GM12878 (cell line): Measurements from ENCODE around the gene KRTAP13-1. TPM values are rescaled to one million over a fixed set of nuclear protein-coding genes. Genes with fewer than 3 reads are reported as not detected.

ENCODE experiments used
- ATAC-seq: fragments of 200-7000 bp; cut with Tn5 transposase; 3 replicates; pipeline ENCODE4 v1.9.1; 2020; ENCODE audit warnings: mild to moderate bottlenecking, moderate library complexity
- BruUV-seq: library from RNA; stranded (reverse); fragments of 400-500 nt; replicated peaks from 2 replicates; lab custom pipeline; 2021; lab: Mats Ljungman, UMichigan
- CTCF ChIA-PET: fragments of 300-600 bp; sonication (Branson Sonifier 250); formaldehyde crosslinking; extraction: SDS; loops from one replicate; lab custom pipeline; 2021; ENCODE audit warnings: inconsistent platforms; lab: Yijun Ruan, JAX
- POLR2A ChIA-PET: fragments of 350-600 bp; formaldehyde crosslinking; extraction: SDS; loops from one replicate; lab custom pipeline; 2021; ENCODE audit warnings: inconsistent platforms; lab: Charles Lee
- RAD21 ChIA-PET: fragments of 300-600 bp; sonication (Branson Sonifier 250); formaldehyde crosslinking; loops from one replicate; lab custom pipeline; 2023; ENCODE audit warnings: antibody characterized with exemption; ENCODE audit not compliant: unreplicated experiment; lab: Charles Lee
- SMC1A ChIA-PET: fragments of 300-600 bp; sonication (Branson Sonifier 250); formaldehyde crosslinking; loops from one replicate; lab custom pipeline; 2023; ENCODE audit not compliant: unreplicated experiment, uncharacterized antibody; lab: Charles Lee
- DNase-seq: peaks from one replicate; pipeline ENCODE4 v3.0.0-alpha.2; 2011; ENCODE audit warnings: low read depth, low spot score
- FAIRE-seq: peaks from 3 replicates; lab custom pipeline; 2011; peaks lifted over from hg19 to GRCh38; lab: Jason Lieb, UNC
- H2AFZ ChIP-seq: 2 replicates; pipeline ENCODE4 v1.6.0; 2011; ENCODE audit warnings: low read depth, low read length, control low read depth; ENCODE audit not compliant: control insufficient read depth
- H3K27ac ChIP-seq: 2 replicates; pipeline ENCODE4 v1.5.1; 2011; ENCODE audit warnings: control low read depth; ENCODE audit not compliant: control insufficient read depth, insufficient read depth
- H3K27me3 ChIP-seq, 2 experiments: replicated peaks in 1 of 2; 2 replicates each; pipeline versions ENCODE4 v1.6.0 to v1.6.1; 2011; ENCODE audit warnings: low read length in 1 of 2; ENCODE audit not compliant: control insufficient read depth in 2 of 2, insufficient read depth in 2 of 2
- H3K36me3 ChIP-seq, 2 experiments: 2 replicates each; pipeline ENCODE4 v1.5.1; 2011; ENCODE audit warnings: low read length in 1 of 2; ENCODE audit not compliant: control insufficient read depth in 2 of 2, insufficient read depth in 2 of 2
- H3K4me1 ChIP-seq: 2 replicates; pipeline ENCODE4 v1.6.1; 2011; ENCODE audit warnings: mild to moderate bottlenecking, low read length, moderate library complexity, mixed read lengths; ENCODE audit not compliant: control insufficient read depth, insufficient read depth
- H3K4me2 ChIP-seq: 2 replicates; pipeline ENCODE4 v1.6.0; 2011; ENCODE audit warnings: control low read depth; ENCODE audit not compliant: control insufficient read depth, insufficient read depth
- H3K4me3 ChIP-seq: fragments of 200-600 bp; sonication (generic); 2 replicates; pipeline ENCODE4 v1.5.1; 2016
- H3K79me2 ChIP-seq: 2 replicates; pipeline ENCODE4 v1.6.0; 2011; ENCODE audit warnings: low read length; ENCODE audit not compliant: control insufficient read depth, insufficient read depth
- H3K9ac ChIP-seq: 2 replicates; pipeline ENCODE4 v1.8.0; 2011; ENCODE audit warnings: low read length, control low read depth, mixed read lengths; ENCODE audit not compliant: control insufficient read depth, insufficient read depth
- H3K9me3 ChIP-seq: replicated peaks from 3 replicates; pipeline ENCODE4 v1.5.1; 2011; ENCODE audit warnings: mild to moderate bottlenecking, low read length; ENCODE audit not compliant: control insufficient read depth, insufficient read depth
- H4K20me1 ChIP-seq: 2 replicates; pipeline ENCODE4 v1.6.0; 2011; ENCODE audit not compliant: control insufficient read depth, insufficient read depth
- NFXL1 ChIP-seq: fragments of 450-650 bp; IDR thresholded peaks from 2 replicates; pipeline ENCODE4 v1.6.1; 2017; ENCODE audit warnings: antibody characterized with exemption, mild to moderate bottlenecking, borderline replicate concordance
- NRF1 ChIP-seq: conservative IDR thresholded peaks from 2 replicates; pipeline ENCODE4 v1.6.1; 2011; ENCODE audit warnings: mild to moderate bottlenecking, low read depth, low read length, improper control_type of control experiment
- TCF3 ChIP-seq: IDR thresholded peaks from 2 replicates; pipeline ENCODE4 v1.6.1; 2012; ENCODE audit warnings: low read depth, mild to moderate bottlenecking, low read length, borderline replicate concordance; ENCODE audit not compliant: insufficient read depth
- WGBS: methylation state at CpG from one replicate; pipeline ENCODE4 v1.1.6; 2016; ENCODE audit warnings: low lambda C conversion rate; ENCODE audit not compliant: insufficient replicate concordance, insufficient coverage; ENCODE audit errors: missing lambda C conversion rate; 5-methylcytosine and 5-hydroxymethylcytosine counted together
- in situ Hi-C: fragments of 300-500 bp; cut with MboI; formaldehyde crosslinking; loops from 9 replicates; pipeline ENCODE4 v1.14.3; 2018; ENCODE audit warnings: mixed read lengths
- intact Hi-C: fragments of 100-400 bp; cut with micrococcal nuclease; formaldehyde crosslinking; loops from one replicate; pipeline ENCODE4 v1.14.2; 2022; ENCODE audit not compliant: unreplicated experiment
- microRNA-seq: library from miRNA; unstranded; fragments of <30 nt; microRNA quantifications from one replicate; pipeline ENCODE4, GENCODE V29; 2018
- polyA plus RNA-seq, 11 experiments: library from polyadenylated mRNA; depleted of rRNA in 4 of 11; unstranded in 6 of 11; stranded (reverse) in 5 of 11; fragments of >200 nt; fragmentation: Nextera tagmentation in 4 of 11; fragmentation: Illumina TruSeq in 1 of 11; extraction: Ambion mirVana in 4 of 11; extraction: Trizol in 1 of 11; gene quantifications; 1 replicate in 1 of 11; 2 replicates in 10 of 11; pipeline versions ENCODE4 v1.2.1 to v1.2.3, GENCODE V29; 2011 to 2016; ENCODE audit warnings: inconsistent platforms in 2 of 11, missing spikeins in 2 of 11, low read depth in 1 of 11
- small RNA-seq: library from RNA; depleted of rRNA; stranded (forward); fragments of <200 nt; gene quantifications from one replicate; pipeline ENCODE3, GENCODE V24; 2014
- total RNA-seq, 4 experiments: library from RNA; depleted of rRNA in 3 of 4; stranded (reverse); fragments of >200 nt in 3 of 4; fragmentation: Illumina TruSeq in 1 of 4; extraction: Trizol in 1 of 4; gene quantifications; 2 replicates each; pipeline versions ENCODE4 v1.2.1 to v1.2.3, GENCODE V29; 2013 to 2021
- TF ChIP-seq, protein P1 (sequence below): fragments of 450-650 bp; formaldehyde crosslinking; IDR thresholded peaks from 2 replicates; pipeline ENCODE4 v1.4.0; 2022; ENCODE audit warnings: mild to moderate bottlenecking, moderate library complexity

KRTAP13-1 gene
- total and polyA plus RNA-seq, 10 of the 15 experiments (the other 5 are each of a cell fraction or from before 2014, with no cell fraction given) = not detected

DNA sequence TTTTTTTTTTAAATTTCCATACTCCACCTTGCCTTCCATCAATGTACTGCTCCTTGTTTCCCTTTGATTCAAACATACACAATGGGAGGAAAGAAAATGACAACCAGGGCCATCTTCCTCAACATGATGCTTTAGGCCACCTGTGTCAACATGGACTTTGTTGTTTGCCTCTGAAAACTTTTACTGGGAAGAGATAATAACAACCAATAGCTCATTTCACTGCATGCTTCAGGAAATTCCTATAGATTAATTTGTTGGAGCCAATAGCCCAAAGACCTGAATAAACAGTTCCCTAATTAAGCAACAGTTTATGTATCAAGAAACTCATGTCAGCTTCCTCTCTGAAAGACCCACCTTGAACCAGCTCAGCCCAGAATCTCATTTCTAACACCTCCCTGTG is 47.4 kb downstream of the KRTAP13-1 start (continued):
- no peak for TF ChIP-seq NRF1
- TF ChIP-seq NFXL1 = no peak

DNA sequence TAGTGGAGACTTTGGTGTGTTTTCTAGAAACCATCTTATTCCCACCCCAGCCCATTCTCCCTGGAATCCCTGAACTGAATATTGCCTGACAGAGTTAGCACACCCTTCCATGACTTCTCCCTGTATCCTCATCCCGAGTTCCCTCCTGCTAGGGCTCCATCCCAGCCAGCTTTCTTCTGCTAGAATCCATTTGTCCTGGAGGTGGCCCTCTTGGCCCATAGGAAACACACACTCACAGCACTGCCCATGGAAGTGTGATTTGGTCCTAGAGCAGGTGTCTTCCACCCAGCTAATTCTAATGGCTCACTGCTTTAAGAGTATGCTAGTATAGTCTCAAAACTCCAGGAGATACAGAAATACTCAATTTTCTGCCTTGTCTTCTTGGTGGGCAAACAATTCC is 48.4 kb downstream of the KRTAP13-1 start:
- Histone ChIP-seq H2AFZ (no peak overlapping the region), H3K9me3 (no peaks in the 10 kb centered on the region), H3K9ac (no peak overlapping the region), H3K79me2 (no peaks in the 10 kb centered on the region), H3K4me1 (no peaks in the 10 kb centered on the region), H4K20me1 (no peaks in the 10 kb centered on the region), H3K36me3 (no peaks in the 10 kb centered on the region), H3K4me3 (no peak overlapping the region), H3K27ac (no peak overlapping the region), H3K4me2 (no peak overlapping the region), H3K27me3 (no peaks in the 10 kb centered on the region)
- no peak for FAIRE-seq
- no TSS peak for BruUV-seq
- SMC1A ChIA-PET = no interaction called here
- in situ Hi-C loops = no loop called here
- RAD21 ChIA-PET = no interaction called here
- WGBS = 0% methylated on average over 1 of the region's 1 CpG
- intact Hi-C loops = loop anchor here (10.0 kb wide), 1 partner anchor 61 kb away; the partner anchor contains the start of gene KRTAP19-5
- TF ChIP-seq, protein P1, sequence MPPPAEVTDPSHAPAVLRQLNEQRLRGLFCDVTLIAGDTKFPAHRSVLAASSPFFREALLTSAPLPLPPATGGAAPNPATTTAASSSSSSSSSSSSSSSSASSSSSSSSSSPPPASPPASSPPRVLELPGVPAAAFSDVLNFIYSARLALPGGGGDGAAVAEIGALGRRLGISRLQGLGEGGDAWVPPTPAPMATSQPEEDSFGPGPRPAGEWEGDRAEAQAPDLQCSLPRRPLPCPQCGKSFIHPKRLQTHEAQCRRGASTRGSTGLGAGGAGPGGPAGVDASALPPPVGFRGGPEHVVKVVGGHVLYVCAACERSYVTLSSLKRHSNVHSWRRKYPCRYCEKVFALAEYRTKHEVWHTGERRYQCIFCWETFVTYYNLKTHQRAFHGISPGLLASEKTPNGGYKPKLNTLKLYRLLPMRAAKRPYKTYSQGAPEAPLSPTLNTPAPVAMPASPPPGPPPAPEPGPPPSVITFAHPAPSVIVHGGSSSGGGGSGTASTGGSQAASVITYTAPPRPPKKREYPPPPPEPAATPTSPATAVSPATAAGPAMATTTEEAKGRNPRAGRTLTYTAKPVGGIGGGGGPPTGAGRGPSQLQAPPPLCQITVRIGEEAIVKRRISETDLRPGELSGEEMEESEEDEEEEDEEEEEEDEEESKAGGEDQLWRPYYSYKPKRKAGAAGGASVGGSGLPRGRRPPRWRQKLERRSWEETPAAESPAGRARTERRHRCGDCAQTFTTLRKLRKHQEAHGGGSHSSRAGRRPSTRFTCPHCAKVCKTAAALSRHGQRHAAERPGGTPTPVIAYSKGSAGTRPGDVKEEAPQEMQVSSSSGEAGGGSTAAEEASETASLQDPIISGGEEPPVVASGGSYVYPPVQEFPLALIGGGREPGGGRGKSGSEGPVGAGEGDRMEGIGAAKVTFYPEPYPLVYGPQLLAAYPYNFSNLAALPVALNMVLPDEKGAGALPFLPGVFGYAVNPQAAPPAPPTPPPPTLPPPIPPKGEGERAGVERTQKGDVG = no peak
- TF ChIP-seq TCF3 = no peak
- no peak for DNase-seq
- POLR2A ChIA-PET = no interaction called here
- ATAC-seq = no peak
- CTCF ChIA-PET = no interaction called here

Small RNAs within 50 kb of the gene (microRNA-seq; reads per million reads assigned to microRNA genes)
- not detected for gene MIR4327

Small RNAs within 50 kb of the gene (small RNA-seq; reads per million reads assigned to genes)
- gene KRTAP23-1 = not detected
- not detected for gene MIR4327

Other genes with a start within 250 kb of the KRTAP13-1 start
Only the 7 nearest of the 27 such genes appear.
- not detected in 2 replicates for gene KRTAP26-1, start 75.7 kb upstream of the KRTAP13-1 start, total RNA-seq (2014; rRNA removed)
- not detected in 2 replicates for gene KRTAP26-1, start 75.7 kb upstream of the KRTAP13-1 start, total RNA-seq (2014; rRNA removed; fragmentation: Illumina TruSeq; extraction: Trizol)
- not detected in 2 replicates for gene KRTAP26-1, start 75.7 kb upstream of the KRTAP13-1 start, total RNA-seq (2021)
- gene KRTAP26-1, start 75.7 kb upstream of the KRTAP13-1 start, polyA plus RNA-seq (2011; rRNA removed) = not detected in 2 replicates
- not detected in 2 replicates for gene KRTAP26-1, start 75.7 kb upstream of the KRTAP13-1 start, polyA plus RNA-seq (2014; fragmentation: Illumina TruSeq; extraction: Trizol)
- gene KRTAP26-1, start 75.7 kb upstream of the KRTAP13-1 start, polyA plus RNA-seq (2014; fragmentation: Nextera tagmentation; extraction: Ambion mirVana) = not detected
- gene KRTAP26-1, start 75.7 kb upstream of the KRTAP13-1 start, polyA plus RNA-seq (2014; rRNA removed) = not detected in 2 replicates
- not detected for gene KRTAP26-1, start 75.7 kb upstream of the KRTAP13-1 start, polyA plus RNA-seq (2016; fragmentation: Nextera tagmentation; extraction: Ambion mirVana)
- gene KRTAP27-1, start 58.3 kb upstream of the KRTAP13-1 start, total RNA-seq (2014; rRNA removed) = not detected in 2 replicates
- gene KRTAP27-1, start 58.3 kb upstream of the KRTAP13-1 start, total RNA-seq (2014; rRNA removed; fragmentation: Illumina TruSeq; extraction: Trizol) = not detected in 2 replicates
- gene KRTAP27-1, start 58.3 kb upstream of the KRTAP13-1 start, total RNA-seq (2021) = not detected in 2 replicates
- not detected in 2 replicates for gene KRTAP27-1, start 58.3 kb upstream of the KRTAP13-1 start, polyA plus RNA-seq (2011; rRNA removed)
- gene KRTAP27-1, start 58.3 kb upstream of the KRTAP13-1 start, polyA plus RNA-seq (2014; fragmentation: Illumina TruSeq; extraction: Trizol) = not detected in 2 replicates
- gene KRTAP27-1, start 58.3 kb upstream of the KRTAP13-1 start, polyA plus RNA-seq (2014; fragmentation: Nextera tagmentation; extraction: Ambion mirVana) = not detected
- gene KRTAP27-1, start 58.3 kb upstream of the KRTAP13-1 start, polyA plus RNA-seq (2014; rRNA removed) = not detected in 2 replicates
- not detected for gene KRTAP27-1, start 58.3 kb upstream of the KRTAP13-1 start, polyA plus RNA-seq (2016; fragmentation: Nextera tagmentation; extraction: Ambion mirVana)
- not detected in 2 replicates for gene KRTAP23-1, start 47.4 kb upstream of the KRTAP13-1 start, total RNA-seq (2014; rRNA removed)
- not detected in 2 replicates for gene KRTAP23-1, start 47.4 kb upstream of the KRTAP13-1 start, total RNA-seq (2014; rRNA removed; fragmentation: Illumina TruSeq; extraction: Trizol)
- gene KRTAP23-1, start 47.4 kb upstream of the KRTAP13-1 start, total RNA-seq (2021) = not detected in 2 replicates
- not detected in 2 replicates for gene KRTAP23-1, start 47.4 kb upstream of the KRTAP13-1 start, polyA plus RNA-seq (2011; rRNA removed)
- not detected in 2 replicates for gene KRTAP23-1, start 47.4 kb upstream of the KRTAP13-1 start, polyA plus RNA-seq (2014; fragmentation: Illumina TruSeq; extraction: Trizol)
- not detected for gene KRTAP23-1, start 47.4 kb upstream of the KRTAP13-1 start, polyA plus RNA-seq (2014; fragmentation: Nextera tagmentation; extraction: Ambion mirVana)
- not detected in 2 replicates for gene KRTAP23-1, start 47.4 kb upstream of the KRTAP13-1 start, polyA plus RNA-seq (2014; rRNA removed)
- gene KRTAP23-1, start 47.4 kb upstream of the KRTAP13-1 start, polyA plus RNA-seq (2016; fragmentation: Nextera tagmentation; extraction: Ambion mirVana) = not detected
- not detected in 2 replicates for gene KRTAP13-2, start 23.8 kb upstream of the KRTAP13-1 start, total RNA-seq (2014; rRNA removed)
- gene KRTAP13-2, start 23.8 kb upstream of the KRTAP13-1 start, total RNA-seq (2014; rRNA removed; fragmentation: Illumina TruSeq; extraction: Trizol) = not detected in 2 replicates
- not detected in 2 replicates for gene KRTAP13-2, start 23.8 kb upstream of the KRTAP13-1 start, total RNA-seq (2021)
- not detected in 2 replicates for gene KRTAP13-2, start 23.8 kb upstream of the KRTAP13-1 start, polyA plus RNA-seq (2011; rRNA removed)
- not detected in 2 replicates for gene KRTAP13-2, start 23.8 kb upstream of the KRTAP13-1 start, polyA plus RNA-seq (2014; fragmentation: Illumina TruSeq; extraction: Trizol)
- gene KRTAP13-2, start 23.8 kb upstream of the KRTAP13-1 start, polyA plus RNA-seq (2014; fragmentation: Nextera tagmentation; extraction: Ambion mirVana) = not detected
- gene KRTAP13-2, start 23.8 kb upstream of the KRTAP13-1 start, polyA plus RNA-seq (2014; rRNA removed) = not detected in 2 replicates
- gene KRTAP13-2, start 23.8 kb upstream of the KRTAP13-1 start, polyA plus RNA-seq (2016; fragmentation: Nextera tagmentation; extraction: Ambion mirVana) = not detected
- not detected in 2 replicates for gene KRTAP13-3, start 29.9 kb downstream of the KRTAP13-1 start, total RNA-seq (2014; rRNA removed)
- gene KRTAP13-3, start 29.9 kb downstream of the KRTAP13-1 start, total RNA-seq (2014; rRNA removed; fragmentation: Illumina TruSeq; extraction: Trizol) = not detected in 2 replicates
- not detected in 2 replicates for gene KRTAP13-3, start 29.9 kb downstream of the KRTAP13-1 start, total RNA-seq (2021)
- gene KRTAP13-3, start 29.9 kb downstream of the KRTAP13-1 start, polyA plus RNA-seq (2011; rRNA removed) = not detected in 2 replicates
- not detected in 2 replicates for gene KRTAP13-3, start 29.9 kb downstream of the KRTAP13-1 start, polyA plus RNA-seq (2014; fragmentation: Illumina TruSeq; extraction: Trizol)
- gene KRTAP13-3, start 29.9 kb downstream of the KRTAP13-1 start, polyA plus RNA-seq (2014; fragmentation: Nextera tagmentation; extraction: Ambion mirVana) = not detected
- not detected in 2 replicates for gene KRTAP13-3, start 29.9 kb downstream of the KRTAP13-1 start, polyA plus RNA-seq (2014; rRNA removed)
- not detected for gene KRTAP13-3, start 29.9 kb downstream of the KRTAP13-1 start, polyA plus RNA-seq (2016; fragmentation: Nextera tagmentation; extraction: Ambion mirVana)
- gene KRTAP13-4, start 34.2 kb downstream of the KRTAP13-1 start, total RNA-seq (2014; rRNA removed) = not detected in 2 replicates
- not detected in 2 replicates for gene KRTAP13-4, start 34.2 kb downstream of the KRTAP13-1 start, total RNA-seq (2014; rRNA removed; fragmentation: Illumina TruSeq; extraction: Trizol)
- not detected in 2 replicates for gene KRTAP13-4, start 34.2 kb downstream of the KRTAP13-1 start, total RNA-seq (2021)
- not detected in 2 replicates for gene KRTAP13-4, start 34.2 kb downstream of the KRTAP13-1 start, polyA plus RNA-seq (2011; rRNA removed)
- gene KRTAP13-4, start 34.2 kb downstream of the KRTAP13-1 start, polyA plus RNA-seq (2014; fragmentation: Illumina TruSeq; extraction: Trizol) = not detected in 2 replicates
- not detected for gene KRTAP13-4, start 34.2 kb downstream of the KRTAP13-1 start, polyA plus RNA-seq (2014; fragmentation: Nextera tagmentation; extraction: Ambion mirVana)
- gene KRTAP13-4, start 34.2 kb downstream of the KRTAP13-1 start, polyA plus RNA-seq (2014; rRNA removed) = not detected in 2 replicates
- gene KRTAP13-4, start 34.2 kb downstream of the KRTAP13-1 start, polyA plus RNA-seq (2016; fragmentation: Nextera tagmentation; extraction: Ambion mirVana) = not detected
- not detected in 2 replicates for gene KRTAP15-1, start 44.2 kb downstream of the KRTAP13-1 start, total RNA-seq (2014; rRNA removed)
- gene KRTAP15-1, start 44.2 kb downstream of the KRTAP13-1 start, total RNA-seq (2014; rRNA removed; fragmentation: Illumina TruSeq; extraction: Trizol) = not detected in 2 replicates
- gene KRTAP15-1, start 44.2 kb downstream of the KRTAP13-1 start, total RNA-seq (2021) = not detected in 2 replicates
- gene KRTAP15-1, start 44.2 kb downstream of the KRTAP13-1 start, polyA plus RNA-seq (2011; rRNA removed) = not detected in 2 replicates
- not detected in 2 replicates for gene KRTAP15-1, start 44.2 kb downstream of the KRTAP13-1 start, polyA plus RNA-seq (2014; fragmentation: Illumina TruSeq; extraction: Trizol)
- gene KRTAP15-1, start 44.2 kb downstream of the KRTAP13-1 start, polyA plus RNA-seq (2014; fragmentation: Nextera tagmentation; extraction: Ambion mirVana) = not detected
- not detected in 2 replicates for gene KRTAP15-1, start 44.2 kb downstream of the KRTAP13-1 start, polyA plus RNA-seq (2014; rRNA removed)
- gene KRTAP15-1, start 44.2 kb downstream of the KRTAP13-1 start, polyA plus RNA-seq (2016; fragmentation: Nextera tagmentation; extraction: Ambion mirVana) = not detected